Left ventricle myocardium inferior (tissue), 1 donor: ENCODE data around the gene PNPLA2. TPM values are rescaled to one million over a fixed set of nuclear protein-coding genes. Genes with fewer than 3 reads are reported as not detected.

Experiments
- DNase-seq: peaks from one replicate; pipeline ENCODE4 v3.0.0-alpha.2; 2020
- H3K27ac ChIP-seq: fragments of 200-600 bp; replicated peaks from 2 replicates; pipeline ENCODE4 v1.8.0; 2021
- H3K27me3 ChIP-seq: fragments of 200-600 bp; 2 replicates; pipeline ENCODE4 v1.8.0; 2021; ENCODE audit warnings: low read depth
- H3K36me3 ChIP-seq: fragments of 200-600 bp; 2 replicates; pipeline ENCODE4 v1.8.0; 2021
- H3K4me1 ChIP-seq: fragments of 200-600 bp; 2 replicates; pipeline ENCODE4 v1.8.0; 2021
- H3K4me3 ChIP-seq: fragments of 200-600 bp; 2 replicates; pipeline ENCODE4 v1.8.0; 2021; ENCODE audit warnings: mild to moderate bottlenecking, moderate library complexity
- H3K9me3 ChIP-seq: fragments of 200-600 bp; replicated peaks from 2 replicates; pipeline ENCODE4 v1.8.0; 2021
- intact Hi-C: fragments of 100-400 bp; cut with micrococcal nuclease; formaldehyde crosslinking; loops from one replicate; pipeline ENCODE4 v1.11.0; 2022
- total RNA-seq: library from RNA; stranded (reverse); fragmentation: NEBNext Ultra II Directional; extraction: Animal tissue kit (Norgen Biotek cat#: 25700); gene quantifications from one replicate; pipeline ENCODE4 v1.2.1, GENCODE V29; 2021
- TF ChIP-seq, protein P1 (sequence below): fragments of 200-600 bp; IDR thresholded peaks from 2 replicates; pipeline ENCODE4 v1.8.0; 2021; ENCODE audit warnings: antibody characterized with exemption, mild to moderate bottlenecking, borderline replicate concordance
- donor health status: DM: no; HTN: yes; CAD: no; lungs with severe emphysema.

PNPLA2 gene
- total RNA-seq, 1 donor from 2014 or later: 300 TPM

DNA sequence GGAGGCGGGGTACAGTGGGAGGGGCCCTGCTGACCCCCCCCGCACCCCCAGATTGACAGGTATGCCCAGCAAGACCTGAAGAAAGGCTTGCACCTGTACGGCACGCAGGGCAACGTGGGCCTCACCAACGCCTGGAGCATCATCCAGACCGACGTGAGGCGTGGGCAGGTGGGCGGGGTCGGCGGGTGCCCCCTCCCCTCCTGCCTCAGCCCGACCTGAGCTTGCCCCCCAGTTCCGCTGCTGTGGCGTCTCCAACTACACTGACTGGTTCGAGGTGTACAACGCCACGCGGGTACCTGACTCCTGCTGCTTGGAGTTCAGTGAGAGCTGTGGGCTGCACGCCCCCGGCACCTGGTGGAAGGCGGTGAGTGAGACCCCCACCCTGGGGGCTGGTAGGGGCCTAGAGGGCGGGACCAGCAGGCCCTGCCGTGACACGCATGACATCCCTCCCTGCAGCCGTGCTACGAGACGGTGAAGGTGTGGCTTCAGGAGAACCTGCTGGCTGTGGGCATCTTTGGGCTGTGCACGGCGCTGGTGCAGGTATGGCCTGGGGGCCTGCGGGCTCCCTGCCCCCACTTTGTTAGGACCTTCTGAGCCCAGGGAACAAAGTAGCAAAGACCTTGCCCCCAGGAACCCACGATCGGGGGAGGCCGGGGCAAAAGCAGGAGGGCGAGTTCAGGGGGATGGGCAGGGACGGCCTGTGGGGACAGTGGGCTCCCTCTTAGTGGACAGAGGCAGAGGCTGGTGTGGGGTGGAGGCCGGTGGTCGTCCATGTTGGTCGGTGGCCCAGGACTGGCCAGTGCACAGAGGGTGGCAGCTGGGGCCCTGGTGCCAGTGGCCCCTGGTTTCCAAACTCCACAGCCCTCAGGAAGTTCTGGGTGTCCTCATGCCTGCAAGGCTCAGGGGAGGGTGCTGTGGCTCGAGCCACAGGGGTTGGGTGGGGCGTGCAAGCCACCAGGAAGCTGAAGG lies 47.0 kb downstream of the PNPLA2 start:
- Histone ChIP-seq H3K27me3 (no peaks in the 10 kb centered on the region), H3K4me3 (no peak overlapping the region), H3K9me3 (no peaks in the 10 kb centered on the region), H3K27ac (no peak overlapping the region), H3K4me1 (peaks cover 13% of the 10 kb centered on the region), H3K36me3 (peaks cover 45% of the 10 kb centered on the region)
- TF ChIP-seq, protein P1, sequence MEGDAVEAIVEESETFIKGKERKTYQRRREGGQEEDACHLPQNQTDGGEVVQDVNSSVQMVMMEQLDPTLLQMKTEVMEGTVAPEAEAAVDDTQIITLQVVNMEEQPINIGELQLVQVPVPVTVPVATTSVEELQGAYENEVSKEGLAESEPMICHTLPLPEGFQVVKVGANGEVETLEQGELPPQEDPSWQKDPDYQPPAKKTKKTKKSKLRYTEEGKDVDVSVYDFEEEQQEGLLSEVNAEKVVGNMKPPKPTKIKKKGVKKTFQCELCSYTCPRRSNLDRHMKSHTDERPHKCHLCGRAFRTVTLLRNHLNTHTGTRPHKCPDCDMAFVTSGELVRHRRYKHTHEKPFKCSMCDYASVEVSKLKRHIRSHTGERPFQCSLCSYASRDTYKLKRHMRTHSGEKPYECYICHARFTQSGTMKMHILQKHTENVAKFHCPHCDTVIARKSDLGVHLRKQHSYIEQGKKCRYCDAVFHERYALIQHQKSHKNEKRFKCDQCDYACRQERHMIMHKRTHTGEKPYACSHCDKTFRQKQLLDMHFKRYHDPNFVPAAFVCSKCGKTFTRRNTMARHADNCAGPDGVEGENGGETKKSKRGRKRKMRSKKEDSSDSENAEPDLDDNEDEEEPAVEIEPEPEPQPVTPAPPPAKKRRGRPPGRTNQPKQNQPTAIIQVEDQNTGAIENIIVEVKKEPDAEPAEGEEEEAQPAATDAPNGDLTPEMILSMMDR: no peak
- DNase-seq: no peak
- intact Hi-C loops: no loop called here

DNA sequence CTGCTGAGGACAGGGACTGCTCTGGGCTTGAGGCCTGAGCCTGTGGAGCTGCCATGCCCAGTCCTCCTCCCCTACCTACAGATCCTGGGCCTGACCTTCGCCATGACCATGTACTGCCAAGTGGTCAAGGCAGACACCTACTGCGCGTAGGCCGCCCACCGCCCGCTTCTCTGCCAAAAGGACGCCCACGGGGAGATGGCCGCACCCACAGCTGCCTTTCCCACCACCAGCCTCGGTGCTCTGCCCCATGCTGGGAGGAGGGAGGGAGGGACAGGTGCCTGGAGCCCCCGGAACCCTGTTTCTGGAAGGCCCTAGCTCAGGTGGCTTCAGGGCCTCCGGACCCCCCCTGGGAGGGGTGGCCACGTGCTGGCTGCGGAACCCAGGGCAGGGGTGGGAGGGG lies 47.8 kb downstream of the PNPLA2 start:
- H3K27me3 ChIP-seq: no peaks in the 10 kb centered on the region
- peaks cover 8% of the 10 kb centered on the region for H3K4me1 ChIP-seq
- no peak overlapping the region for H3K27ac ChIP-seq
- TF ChIP-seq, protein P1: no peak
- no peaks in the 10 kb centered on the region for H3K9me3 ChIP-seq
- peaks cover 45% of the 10 kb centered on the region for H3K36me3 ChIP-seq
- no peak overlapping the region for H3K4me3 ChIP-seq
- intact Hi-C loops: no loop called here
- no peak for DNase-seq

DNA sequence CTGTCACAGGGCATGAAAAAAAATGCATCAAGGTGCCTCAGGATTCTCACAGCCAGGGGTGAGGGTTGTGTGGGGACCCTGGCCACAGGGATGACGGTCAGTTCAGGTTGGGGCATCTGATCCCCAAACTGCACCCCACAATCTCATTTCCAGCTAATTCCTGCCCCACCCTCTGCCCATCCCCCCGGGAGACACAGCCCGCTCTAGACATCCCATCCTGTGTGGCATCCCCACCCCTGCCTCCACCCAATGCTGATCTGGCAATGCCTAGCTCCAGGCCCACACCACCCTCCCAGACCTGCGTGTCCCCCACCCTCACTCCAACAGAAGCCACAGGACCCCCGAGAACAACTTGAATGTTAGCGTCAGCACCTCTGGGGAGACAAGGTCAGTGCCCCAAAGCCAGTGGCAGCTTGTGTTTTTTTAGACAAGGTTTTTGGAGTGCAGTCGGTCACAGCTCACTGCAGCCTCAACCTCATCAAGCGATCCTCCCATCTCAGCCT lies 49.2 kb downstream of the PNPLA2 start:
- Histone ChIP-seq H3K4me1 (no peaks in the 10 kb centered on the region), H3K4me3 (no peak overlapping the region), H3K27me3 (no peaks in the 10 kb centered on the region), H3K36me3 (peaks cover 41% of the 10 kb centered on the region), H3K9me3 (no peaks in the 10 kb centered on the region), H3K27ac (no peak overlapping the region)
- no peak for DNase-seq
- intact Hi-C loops: no loop called here
- TF ChIP-seq, protein P1: no peak

DNA sequence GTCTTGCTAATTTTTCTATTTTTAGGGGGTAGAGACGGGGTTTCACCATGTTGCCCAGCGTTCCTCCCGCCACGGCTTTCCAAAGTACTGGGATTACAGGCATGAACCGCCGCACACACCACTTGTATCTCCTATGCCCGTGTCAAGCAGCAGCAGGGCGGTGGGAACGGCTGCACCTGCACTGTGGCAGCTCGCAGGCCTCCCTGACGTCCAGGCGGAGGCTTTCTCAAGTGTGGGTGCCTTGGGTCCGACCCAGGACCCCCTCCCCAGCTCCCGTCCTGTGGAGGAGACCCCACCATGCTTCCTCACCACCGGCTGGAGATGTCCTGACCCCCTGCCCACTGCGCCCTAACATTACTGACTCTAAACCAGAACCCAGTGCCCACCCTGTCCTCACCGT lies 49.7 kb downstream of the PNPLA2 start:
- Histone ChIP-seq H3K27me3 (no peaks in the 10 kb centered on the region), H3K4me3 (no peak overlapping the region), H3K36me3 (peaks cover 36% of the 10 kb centered on the region), H3K4me1 (no peaks in the 10 kb centered on the region), H3K9me3 (no peaks in the 10 kb centered on the region), H3K27ac (no peak overlapping the region)
- TF ChIP-seq, protein P1: no peak
- intact Hi-C loops: no loop called here
- no peak for DNase-seq

DNA sequence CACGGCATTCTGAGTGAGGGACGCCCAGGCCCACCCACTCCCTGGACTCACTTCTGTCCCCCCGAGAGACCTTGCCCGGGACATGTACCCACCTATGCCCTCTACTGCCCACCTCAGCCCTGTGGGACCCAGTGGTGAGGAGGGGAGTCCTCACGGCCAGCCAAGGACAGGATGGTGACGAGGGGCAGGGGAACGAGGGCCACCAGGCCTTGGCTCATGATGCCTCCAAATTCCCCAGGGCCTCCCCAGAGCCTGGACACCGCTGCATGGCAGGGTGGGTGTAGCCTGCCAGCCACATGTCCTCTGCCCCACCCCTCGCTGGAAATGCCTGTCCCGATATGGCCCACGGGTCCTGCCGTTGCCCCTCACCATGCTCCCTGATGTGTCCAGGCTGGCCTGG lies 50.1 kb downstream of the PNPLA2 start:
- H3K4me1 ChIP-seq: no peaks in the 10 kb centered on the region
- H3K4me3 ChIP-seq: no peak overlapping the region
- H3K27me3 ChIP-seq: no peaks in the 10 kb centered on the region
- peaks cover 33% of the 10 kb centered on the region for H3K36me3 ChIP-seq
- no peak overlapping the region for H3K27ac ChIP-seq
- no peak for DNase-seq
- TF ChIP-seq, protein P1: no peak
- no peaks in the 10 kb centered on the region for H3K9me3 ChIP-seq
- intact Hi-C loops: no loop called here
